Measurements from ENCODE around the gene TNNC1.

DNA sequence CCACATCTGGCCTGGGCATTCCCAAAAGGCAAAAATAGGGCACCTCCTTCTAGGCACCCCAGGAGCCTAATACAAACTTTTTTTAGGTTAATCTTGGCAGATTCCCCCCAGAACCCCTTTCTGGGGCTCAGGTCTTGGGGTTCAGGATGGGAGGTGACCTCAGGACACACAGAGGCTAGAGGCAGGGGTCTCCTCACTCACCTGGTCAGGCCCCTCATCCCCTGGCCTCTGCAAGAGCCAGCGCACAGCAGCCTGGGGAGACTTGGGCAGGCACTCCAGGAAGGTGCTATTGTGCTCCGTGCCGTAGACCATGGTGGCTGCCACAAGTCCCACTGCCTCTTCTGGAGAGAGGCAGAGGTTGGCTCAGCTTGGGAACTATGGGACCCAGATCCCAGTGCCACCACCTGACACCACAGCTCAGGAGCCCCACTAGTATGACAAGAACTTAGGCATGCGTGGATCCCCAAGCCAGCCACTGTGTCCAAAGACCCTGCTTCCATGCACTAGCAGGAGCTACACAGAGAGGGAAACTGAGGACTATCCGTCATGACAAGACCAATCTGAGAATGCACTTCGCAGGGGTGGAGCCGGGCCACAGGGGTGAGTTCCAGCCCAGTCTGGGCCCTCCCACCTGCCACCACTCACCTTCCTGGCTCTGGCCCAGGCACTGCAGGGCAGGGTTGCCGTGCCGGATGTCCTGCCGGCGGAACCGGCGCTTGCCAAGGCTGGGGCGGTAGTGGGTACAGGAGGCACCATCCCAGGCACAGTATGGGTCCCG, 16.3 kb downstream of the TNNC1 start:
- TF ChIP-seq, protein P1, sequence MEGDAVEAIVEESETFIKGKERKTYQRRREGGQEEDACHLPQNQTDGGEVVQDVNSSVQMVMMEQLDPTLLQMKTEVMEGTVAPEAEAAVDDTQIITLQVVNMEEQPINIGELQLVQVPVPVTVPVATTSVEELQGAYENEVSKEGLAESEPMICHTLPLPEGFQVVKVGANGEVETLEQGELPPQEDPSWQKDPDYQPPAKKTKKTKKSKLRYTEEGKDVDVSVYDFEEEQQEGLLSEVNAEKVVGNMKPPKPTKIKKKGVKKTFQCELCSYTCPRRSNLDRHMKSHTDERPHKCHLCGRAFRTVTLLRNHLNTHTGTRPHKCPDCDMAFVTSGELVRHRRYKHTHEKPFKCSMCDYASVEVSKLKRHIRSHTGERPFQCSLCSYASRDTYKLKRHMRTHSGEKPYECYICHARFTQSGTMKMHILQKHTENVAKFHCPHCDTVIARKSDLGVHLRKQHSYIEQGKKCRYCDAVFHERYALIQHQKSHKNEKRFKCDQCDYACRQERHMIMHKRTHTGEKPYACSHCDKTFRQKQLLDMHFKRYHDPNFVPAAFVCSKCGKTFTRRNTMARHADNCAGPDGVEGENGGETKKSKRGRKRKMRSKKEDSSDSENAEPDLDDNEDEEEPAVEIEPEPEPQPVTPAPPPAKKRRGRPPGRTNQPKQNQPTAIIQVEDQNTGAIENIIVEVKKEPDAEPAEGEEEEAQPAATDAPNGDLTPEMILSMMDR (IDR thresholded peaks at IDR 0.05; ENCODE audit: poor library complexity, severe bottlenecking), result no peak
- no peak for TF ChIP-seq RAD21 (conservative IDR thresholded peaks at IDR 0.05)
- TF ChIP-seq EP300 (conservative IDR thresholded peaks at IDR 0.05; ENCODE audit: poor library complexity, severe bottlenecking), result no peak

All from neural cell (in vitro differentiated cells).